Astrocyte (in vitro differentiated cells and primary cell): ENCODE measurements around the gene ALDH1L1. TPM values are rescaled to one million over a fixed set of nuclear protein-coding genes. Genes with fewer than 3 reads are reported as not detected.

Experiments
- DNase-seq: peaks from one replicate; pipeline ENCODE4 v3.0.0-alpha.2; 2010; ENCODE audit warnings: low read depth
- FAIRE-seq: peaks from 2 replicates; lab custom pipeline; 2011; peaks lifted over from hg19 to GRCh38; lab: Jason Lieb, UNC
- H2AFZ ChIP-seq: 2 replicates; pipeline ENCODE4 v1.6.0; 2012; ENCODE audit warnings: low read depth, low read length, inconsistent platforms
- H3K27ac ChIP-seq: 2 replicates; pipeline ENCODE4 v1.5.1; 2011; ENCODE audit warnings: low read depth, low read length, inconsistent platforms
- H3K27me3 ChIP-seq: 2 replicates; pipeline ENCODE4 v1.6.0; 2011; ENCODE audit warnings: low read length, inconsistent platforms; ENCODE audit not compliant: insufficient read depth
- H3K36me3 ChIP-seq: 2 replicates; pipeline ENCODE4 v1.5.1; 2011; ENCODE audit warnings: low read length, inconsistent platforms; ENCODE audit not compliant: insufficient read depth
- H3K4me1 ChIP-seq: 2 replicates; pipeline ENCODE4 v1.5.1; 2011; ENCODE audit warnings: low read length, inconsistent platforms; ENCODE audit not compliant: insufficient read depth
- H3K4me2 ChIP-seq: 2 replicates; pipeline ENCODE4 v1.6.0; 2012; ENCODE audit warnings: low read length, inconsistent platforms
- H3K4me3 ChIP-seq: 2 replicates; pipeline ENCODE4 v1.5.1; 2011; ENCODE audit warnings: low read depth, mild to moderate bottlenecking, low read length, inconsistent platforms; ENCODE audit not compliant: insufficient read depth
- H3K79me2 ChIP-seq: 2 replicates; pipeline ENCODE4 v1.6.0; 2012; ENCODE audit warnings: mild to moderate bottlenecking, low read length, inconsistent platforms; ENCODE audit not compliant: insufficient read depth
- H3K9ac ChIP-seq: 2 replicates; pipeline ENCODE4 v1.6.0; 2012; ENCODE audit warnings: mild to moderate bottlenecking, low read length, inconsistent platforms
- H3K9me3 ChIP-seq: 2 replicates; pipeline ENCODE4 v1.5.1; 2012; ENCODE audit warnings: low read depth, mild to moderate bottlenecking, low read length, inconsistent platforms; ENCODE audit not compliant: insufficient read depth
- H4K20me1 ChIP-seq: 2 replicates; pipeline ENCODE4 v1.6.0; 2012; ENCODE audit warnings: low read length, inconsistent platforms; ENCODE audit not compliant: insufficient read depth
- H3K27ac Mint-ChIP-seq: one replicate; pipeline ENCODE4 v1.8.0; 2021; ENCODE audit warnings: mild to moderate bottlenecking, mixed read lengths; ENCODE audit not compliant: unreplicated experiment
- H3K27me3 Mint-ChIP-seq: one replicate; pipeline ENCODE4 v1.8.0; 2021; ENCODE audit warnings: low read depth, mixed read lengths; ENCODE audit not compliant: unreplicated experiment
- H3K36me3 Mint-ChIP-seq: one replicate; pipeline ENCODE4 v1.8.0; 2021; ENCODE audit warnings: low read depth, mixed read lengths; ENCODE audit not compliant: unreplicated experiment
- H3K4me1 Mint-ChIP-seq: one replicate; pipeline ENCODE4 v1.8.0; 2021; ENCODE audit warnings: low read depth, mixed read lengths; ENCODE audit not compliant: unreplicated experiment
- H3K4me3 Mint-ChIP-seq: one replicate; pipeline ENCODE4 v1.8.0; 2021; ENCODE audit warnings: mild to moderate bottlenecking, moderate library complexity, mixed read lengths; ENCODE audit not compliant: unreplicated experiment
- H3K9me3 Mint-ChIP-seq: one replicate; pipeline ENCODE4 v1.8.0; 2021; ENCODE audit warnings: mild to moderate bottlenecking, mixed read lengths; ENCODE audit not compliant: unreplicated experiment
- EZH2 ChIP-seq: IDR thresholded peaks from 2 replicates; pipeline ENCODE4 v1.6.1; 2012; ENCODE audit warnings: mild to moderate bottlenecking, low read length, inconsistent platforms; ENCODE audit not compliant: insufficient read depth
- total RNA-seq: library from RNA; stranded (reverse); gene quantifications from 2 replicates; pipeline ENCODE4 v1.2.1, GENCODE V29; 2021
- TF ChIP-seq, protein P1 (sequence below): IDR thresholded peaks from 2 replicates; pipeline ENCODE4 v1.5.1; 2011; ENCODE audit warnings: low read depth, mild to moderate bottlenecking, inconsistent platforms, low read length, moderate library complexity; ENCODE audit not compliant: insufficient read depth

Gene ALDH1L1
- total RNA-seq, 1 donor from 2014 or later, result not detected

- Histone ChIP-seq H3K79me2 (no peaks in the 10 kb centered on the region), H3K4me3 (no peak overlapping the region), H3K9me3 (no peaks in the 10 kb centered on the region), H3K27ac (no peak overlapping the region), H3K4me1 (no peaks in the 10 kb centered on the region), H3K27me3 (peaks cover 3% of the 10 kb centered on the region), H4K20me1 (no peaks in the 10 kb centered on the region), H3K4me2 (no peak overlapping the region), H3K36me3 (no peaks in the 10 kb centered on the region), H2AFZ (no peak overlapping the region), H3K9ac (no peak overlapping the region)
- FAIRE-seq, result no peak
- H3K27ac Mint-ChIP-seq, result no peak overlapping the region
- DNase-seq, result no peak
- H3K4me3 Mint-ChIP-seq, result no peak overlapping the region
- H3K36me3 Mint-ChIP-seq, result no peaks in the 10 kb centered on the region
- peaks cover 3% of the 10 kb centered on the region for H3K9me3 Mint-ChIP-seq
- H3K4me1 Mint-ChIP-seq, result no peaks in the 10 kb centered on the region
- H3K27me3 Mint-ChIP-seq, result peaks cover 44% of the 10 kb centered on the region
- no peak for TF ChIP-seq EZH2
- TF ChIP-seq, protein P1, sequence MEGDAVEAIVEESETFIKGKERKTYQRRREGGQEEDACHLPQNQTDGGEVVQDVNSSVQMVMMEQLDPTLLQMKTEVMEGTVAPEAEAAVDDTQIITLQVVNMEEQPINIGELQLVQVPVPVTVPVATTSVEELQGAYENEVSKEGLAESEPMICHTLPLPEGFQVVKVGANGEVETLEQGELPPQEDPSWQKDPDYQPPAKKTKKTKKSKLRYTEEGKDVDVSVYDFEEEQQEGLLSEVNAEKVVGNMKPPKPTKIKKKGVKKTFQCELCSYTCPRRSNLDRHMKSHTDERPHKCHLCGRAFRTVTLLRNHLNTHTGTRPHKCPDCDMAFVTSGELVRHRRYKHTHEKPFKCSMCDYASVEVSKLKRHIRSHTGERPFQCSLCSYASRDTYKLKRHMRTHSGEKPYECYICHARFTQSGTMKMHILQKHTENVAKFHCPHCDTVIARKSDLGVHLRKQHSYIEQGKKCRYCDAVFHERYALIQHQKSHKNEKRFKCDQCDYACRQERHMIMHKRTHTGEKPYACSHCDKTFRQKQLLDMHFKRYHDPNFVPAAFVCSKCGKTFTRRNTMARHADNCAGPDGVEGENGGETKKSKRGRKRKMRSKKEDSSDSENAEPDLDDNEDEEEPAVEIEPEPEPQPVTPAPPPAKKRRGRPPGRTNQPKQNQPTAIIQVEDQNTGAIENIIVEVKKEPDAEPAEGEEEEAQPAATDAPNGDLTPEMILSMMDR, result no peak
These were observed 23.9 kb downstream of the ALDH1L1 start for GRCh38 chr3:126156468-126156867.

- no peaks in the 10 kb centered on the region for H4K20me1 ChIP-seq
- no peak overlapping the region for H3K4me3 Mint-ChIP-seq
- H2AFZ ChIP-seq, result no peak overlapping the region
- no peaks in the 10 kb centered on the region for H3K79me2 ChIP-seq
- H3K27me3 Mint-ChIP-seq, result peaks cover 45% of the 10 kb centered on the region
- H3K36me3 ChIP-seq, result no peaks in the 10 kb centered on the region
- H3K36me3 Mint-ChIP-seq, result no peaks in the 10 kb centered on the region
- no peak for FAIRE-seq
- no peaks in the 10 kb centered on the region for H3K9me3 ChIP-seq
- H3K27ac Mint-ChIP-seq, result no peak overlapping the region
- no peak overlapping the region for H3K4me3 ChIP-seq
- no peak overlapping the region for H3K9ac ChIP-seq
- DNase-seq, result no peak
- peaks cover 3% of the 10 kb centered on the region for H3K9me3 Mint-ChIP-seq
- H3K27me3 ChIP-seq, result no peaks in the 10 kb centered on the region
- no peaks in the 10 kb centered on the region for H3K4me1 Mint-ChIP-seq
- no peak overlapping the region for H3K4me2 ChIP-seq
- TF ChIP-seq EZH2, result no peak
- TF ChIP-seq, protein P1, result no peak
- no peaks in the 10 kb centered on the region for H3K4me1 ChIP-seq
- no peak overlapping the region for H3K27ac ChIP-seq
These were observed 24.6 kb downstream of the ALDH1L1 start for GRCh38 chr3:126155819-126156218.

DNA sequence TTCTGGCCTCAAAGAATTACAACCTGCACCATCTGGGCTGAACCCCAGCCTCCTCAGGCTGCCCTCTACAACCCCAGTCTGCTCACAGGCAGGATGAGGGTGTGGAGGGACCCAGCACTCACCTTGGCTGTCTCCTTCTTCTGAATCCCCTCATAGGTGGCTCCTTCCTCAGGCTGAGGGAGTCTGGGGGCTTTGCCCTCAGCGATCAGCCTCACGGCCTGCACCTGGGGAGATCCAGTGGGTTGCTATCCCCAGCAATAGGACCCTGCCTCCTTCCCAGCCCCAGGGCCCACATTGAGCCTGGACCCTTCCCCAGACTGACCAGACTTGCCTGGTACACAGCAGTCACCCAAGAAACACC lies 25.1 kb downstream of the ALDH1L1 start:
- TF ChIP-seq, protein P1, result no peak
- no peak for TF ChIP-seq EZH2
- FAIRE-seq (no peak), DNase-seq (no peak)
- H3K4me3 ChIP-seq, result no peak overlapping the region
- H3K4me1 ChIP-seq, result no peaks in the 10 kb centered on the region
- H3K4me3 Mint-ChIP-seq, result no peak overlapping the region
- H3K4me1 Mint-ChIP-seq, result no peaks in the 10 kb centered on the region
- peaks cover 44% of the 10 kb centered on the region for H3K27me3 Mint-ChIP-seq
- peaks cover 3% of the 10 kb centered on the region for H3K9me3 Mint-ChIP-seq
- no peaks in the 10 kb centered on the region for H3K9me3 ChIP-seq
- H3K36me3 ChIP-seq, result no peaks in the 10 kb centered on the region
- H2AFZ ChIP-seq, result no peak overlapping the region
- H3K27ac ChIP-seq, result no peak overlapping the region
- H3K27me3 ChIP-seq, result no peaks in the 10 kb centered on the region
- no peaks in the 10 kb centered on the region for H4K20me1 ChIP-seq
- no peak overlapping the region for H3K9ac ChIP-seq
- no peaks in the 10 kb centered on the region for H3K36me3 Mint-ChIP-seq
- no peak overlapping the region for H3K4me2 ChIP-seq
- H3K27ac Mint-ChIP-seq, result no peak overlapping the region
- H3K79me2 ChIP-seq, result no peaks in the 10 kb centered on the region
